Activated T-helper 2 cell treated with anti-CD3 and anti-CD28 coated beads, Interferon-gamma antibody, Interleukin-2, Interleukin-4, amounts not matched to agents 10 μg/mL and 5 μg/mL and 100 μg/mL, durations not matched to agents 14 hours and 24 hours and 36 hours (primary cell): ENCODE data around the gene ATF5. TPM values are rescaled to one million over a fixed set of nuclear protein-coding genes. Genes with fewer than 3 reads are reported as not detected.
"Not testable (repeated sequence)": the region's sequence is repeated elsewhere in the genome, so short reads cannot be mapped to it uniquely, and the experiment has no call there.

Source experiments
- DNase-seq: peaks from one replicate; pipeline ENCODE4 v3.0.0; 2021; ENCODE audit warnings: low spot score
- H3K27ac Mint-ChIP-seq: one replicate; pipeline ENCODE4 v1.8.0; 2021; ENCODE audit warnings: mixed read lengths
- H3K27me3 Mint-ChIP-seq: one replicate; pipeline ENCODE4 v1.8.0; 2021; ENCODE audit warnings: low read depth, mixed read lengths
- H3K36me3 Mint-ChIP-seq: one replicate; pipeline ENCODE4 v1.8.0; 2021; ENCODE audit warnings: low read depth, mixed read lengths
- H3K4me1 Mint-ChIP-seq: one replicate; pipeline ENCODE4 v1.8.0; 2021; ENCODE audit warnings: low read depth, mixed read lengths
- H3K4me3 Mint-ChIP-seq: one replicate; pipeline ENCODE4 v1.8.0; 2021; ENCODE audit warnings: low read depth, mild to moderate bottlenecking, moderate library complexity, mixed read lengths
- H3K9me3 Mint-ChIP-seq: one replicate; pipeline ENCODE4 v1.8.0; 2021; ENCODE audit warnings: mixed read lengths
- intact Hi-C: fragments of 100-400 bp; cut with micrococcal nuclease; formaldehyde crosslinking; loops from one replicate; pipeline ENCODE4 v1.15.1; 2023
- total RNA-seq: library from RNA; stranded (reverse); gene quantifications from 2 replicates; pipeline ENCODE4 v1.2.3, GENCODE V29; 2022

Gene ATF5
- total RNA-seq, 1 donor from 2014 or later: 28.3 TPM

DNA sequence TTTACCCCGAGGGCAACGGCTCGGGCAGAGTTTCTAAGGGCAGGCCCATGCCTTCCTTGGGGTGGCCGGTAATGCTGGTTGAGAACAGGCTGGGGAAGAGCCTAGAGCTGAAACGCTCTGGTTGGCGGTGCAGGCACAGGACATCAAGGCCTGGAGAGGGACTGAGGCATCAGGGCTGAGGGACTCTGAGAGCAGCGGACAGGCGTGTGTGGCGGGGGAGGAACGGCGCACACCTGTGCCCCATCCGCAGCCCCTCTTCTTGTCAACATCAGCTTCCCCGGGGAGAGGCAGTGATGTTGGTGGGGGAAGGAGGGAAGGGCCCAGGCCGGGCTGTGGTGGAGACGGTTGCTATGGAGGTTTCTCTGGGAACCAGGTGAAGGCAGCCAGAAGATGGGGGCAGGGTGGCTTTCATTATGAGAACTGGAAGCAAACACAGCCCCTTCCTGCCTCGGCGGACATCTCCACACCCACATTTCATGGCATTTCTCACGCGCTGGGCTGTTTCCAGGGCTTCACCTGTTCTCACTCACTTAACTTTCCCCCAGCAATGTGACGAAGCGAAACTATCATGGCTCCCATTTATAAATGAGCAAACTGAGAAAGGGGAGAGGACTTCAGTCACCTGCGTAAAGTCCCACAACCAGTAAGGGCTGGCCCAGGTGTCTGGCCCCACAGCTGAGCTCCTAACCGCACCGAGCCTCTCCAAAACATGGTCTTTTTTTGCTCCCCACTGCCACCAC lies 8.2 kb upstream of the ATF5 start:
- Mint-ChIP-seq H3K4me1 (peaks cover 26% of the 10 kb centered on the region), H3K27me3 (no peaks in the 10 kb centered on the region), H3K27ac (no peak overlapping the region), H3K36me3 (peaks cover 83% of the 10 kb centered on the region), H3K4me3 (no peak overlapping the region), H3K9me3 (no peaks in the 10 kb centered on the region)
- intact Hi-C loops: no loop called here
- no peak for DNase-seq

DNA sequence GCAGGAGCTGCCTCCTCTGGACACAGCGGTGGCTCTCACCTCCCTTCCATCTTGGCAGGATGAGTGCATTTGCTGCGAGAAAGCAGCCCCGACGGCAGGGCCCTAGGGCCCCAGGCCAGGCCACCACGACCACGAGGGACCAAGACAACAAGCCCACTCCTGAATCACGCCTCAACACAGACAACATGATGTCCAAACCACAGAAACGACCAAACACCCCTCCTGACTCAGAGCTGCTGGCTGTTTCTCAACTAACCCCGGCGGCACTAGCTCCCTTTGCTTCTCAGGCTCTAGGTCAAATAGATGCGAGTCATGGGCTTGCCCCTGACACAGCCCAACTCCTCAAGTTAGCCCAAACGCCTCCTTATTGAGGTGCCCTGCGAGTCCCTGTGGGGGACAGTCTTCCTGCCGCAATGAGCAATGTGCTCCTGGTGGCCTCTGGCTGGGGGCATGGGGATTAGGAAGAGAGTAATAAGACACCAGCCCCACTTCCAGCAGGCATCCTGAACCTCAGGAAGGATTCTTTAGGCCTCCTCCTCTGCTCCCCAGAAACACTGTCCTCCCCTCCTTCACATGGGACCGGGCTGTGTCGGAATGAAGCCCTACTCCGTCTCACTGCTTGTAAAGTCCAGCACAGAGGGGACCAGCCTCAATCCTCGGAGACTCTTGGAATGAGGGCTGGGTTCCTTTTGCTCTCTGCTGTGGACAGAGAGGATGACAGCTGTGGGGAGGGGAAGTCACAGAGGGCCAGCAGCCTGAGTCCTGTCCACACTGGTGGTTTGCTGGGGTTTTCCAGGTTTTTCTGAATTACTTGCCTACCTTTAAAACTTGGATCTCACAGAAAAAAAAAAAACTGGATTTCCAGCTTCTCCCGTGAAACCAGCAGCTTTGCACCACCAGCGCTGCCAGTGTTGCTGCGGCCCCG lies 6.9 kb upstream of the ATF5 start:
- peaks cover 84% of the 10 kb centered on the region for H3K36me3 Mint-ChIP-seq
- intact Hi-C loops: no loop called here
- no peak for DNase-seq
- peak overlapping the region; percentile 65 for H3K27ac Mint-ChIP-seq
- peaks cover 28% of the 10 kb centered on the region for H3K4me1 Mint-ChIP-seq
- no peaks in the 10 kb centered on the region for H3K27me3 Mint-ChIP-seq
- H3K9me3 Mint-ChIP-seq: no peaks in the 10 kb centered on the region
- no peak overlapping the region for H3K4me3 Mint-ChIP-seq

DNA sequence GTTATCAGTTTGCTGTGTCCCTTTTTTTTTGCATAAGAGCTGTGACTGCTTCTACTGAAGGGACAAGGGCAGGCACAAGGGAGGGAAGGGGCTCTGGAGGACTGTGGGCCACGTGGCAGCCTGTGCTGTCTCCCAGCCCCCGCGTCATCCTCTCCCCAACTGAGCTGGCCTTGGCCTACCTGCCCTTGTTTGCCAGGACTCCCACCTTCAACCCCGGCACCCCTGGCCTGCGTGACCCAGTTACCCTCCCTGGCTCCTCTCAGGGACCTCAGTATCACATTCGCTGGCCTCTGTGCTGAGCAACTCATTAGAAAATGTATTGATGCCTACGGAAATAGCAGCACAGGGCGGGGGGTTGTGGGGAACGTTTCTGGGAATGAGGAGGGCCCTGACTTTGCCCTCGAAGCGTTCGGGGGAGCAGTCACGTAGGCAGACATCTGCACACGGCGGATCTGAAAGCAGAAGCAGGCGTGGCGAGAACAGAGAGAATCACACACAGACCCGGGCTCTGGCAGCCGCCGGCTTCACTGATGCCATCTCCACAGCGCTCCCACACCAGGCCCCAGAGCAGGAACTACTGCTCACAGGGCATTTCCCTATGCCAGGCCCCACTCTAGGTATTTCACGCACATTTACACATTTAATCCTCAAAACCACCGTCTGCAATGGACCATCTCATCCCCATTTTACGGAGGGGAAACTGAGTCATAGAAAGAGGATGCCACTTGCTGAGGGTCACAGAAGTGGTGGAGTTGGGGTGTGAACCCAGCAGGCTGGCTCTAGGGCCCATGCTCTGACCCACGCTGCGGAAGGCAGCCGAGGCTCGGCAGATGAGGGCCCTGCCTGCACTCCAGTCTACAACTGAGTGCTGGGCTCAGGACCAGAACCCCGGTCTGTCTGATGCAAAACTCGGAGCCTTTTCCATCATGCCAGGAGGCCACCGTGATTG lies 5.7 kb upstream of the ATF5 start:
- intact Hi-C loops: no loop called here
- no peaks in the 10 kb centered on the region for H3K27me3 Mint-ChIP-seq
- no peak overlapping the region for H3K27ac Mint-ChIP-seq
- DNase-seq: no peak
- H3K9me3 Mint-ChIP-seq: no peaks in the 10 kb centered on the region
- H3K36me3 Mint-ChIP-seq: peaks cover 83% of the 10 kb centered on the region
- H3K4me1 Mint-ChIP-seq: peaks cover 37% of the 10 kb centered on the region
- H3K4me3 Mint-ChIP-seq: no peak overlapping the region

DNA sequence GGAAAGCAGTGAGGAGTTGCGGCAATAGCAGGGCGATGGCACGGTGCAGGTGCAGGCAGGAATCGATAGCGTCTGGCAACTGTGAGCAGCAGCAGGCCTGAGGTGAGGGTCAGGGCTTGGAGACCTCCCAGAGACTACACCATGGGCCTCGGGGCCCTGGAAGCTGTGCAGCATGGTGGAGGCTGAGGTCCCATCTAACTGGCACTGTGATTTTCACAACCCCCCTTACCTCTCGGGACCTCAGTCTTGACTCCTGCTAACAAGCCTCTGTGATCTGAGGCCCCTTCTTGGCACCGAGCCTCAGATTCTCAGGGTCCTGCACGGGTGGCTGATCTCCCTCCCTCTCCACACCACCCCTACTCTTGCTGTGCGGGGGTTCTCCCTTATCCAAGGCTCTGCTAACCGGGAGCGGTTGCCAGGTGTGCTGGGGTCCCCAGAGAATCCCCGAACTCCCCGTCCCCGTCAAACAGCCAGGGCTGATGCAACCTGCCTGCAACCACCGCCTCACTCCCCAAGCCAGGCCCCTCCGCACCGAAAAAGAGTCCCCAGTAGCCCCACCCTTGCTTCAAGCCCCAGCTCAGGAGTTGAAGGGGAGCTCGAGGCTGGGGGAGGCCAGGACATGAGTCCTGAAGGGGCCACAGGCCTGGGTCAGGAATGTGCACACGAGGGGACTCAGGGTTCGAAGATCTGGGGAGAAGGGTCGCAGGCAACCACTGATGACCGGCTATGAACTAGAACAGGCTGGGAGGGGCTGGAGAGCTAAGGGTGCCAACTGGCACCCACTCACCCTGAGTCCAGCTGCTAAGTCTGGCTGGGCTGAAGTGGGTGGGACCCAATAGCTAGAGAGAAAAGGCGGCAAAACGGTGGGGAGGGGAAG lies 4.8 kb upstream of the ATF5 start:
- H3K27me3 Mint-ChIP-seq: no peaks in the 10 kb centered on the region
- H3K4me3 Mint-ChIP-seq: no peak overlapping the region
- peaks cover 86% of the 10 kb centered on the region for H3K36me3 Mint-ChIP-seq
- H3K9me3 Mint-ChIP-seq: no peaks in the 10 kb centered on the region
- intact Hi-C loops: no loop called here
- H3K4me1 Mint-ChIP-seq: peaks cover 37% of the 10 kb centered on the region
- no peak for DNase-seq
- no peak overlapping the region for H3K27ac Mint-ChIP-seq

DNA sequence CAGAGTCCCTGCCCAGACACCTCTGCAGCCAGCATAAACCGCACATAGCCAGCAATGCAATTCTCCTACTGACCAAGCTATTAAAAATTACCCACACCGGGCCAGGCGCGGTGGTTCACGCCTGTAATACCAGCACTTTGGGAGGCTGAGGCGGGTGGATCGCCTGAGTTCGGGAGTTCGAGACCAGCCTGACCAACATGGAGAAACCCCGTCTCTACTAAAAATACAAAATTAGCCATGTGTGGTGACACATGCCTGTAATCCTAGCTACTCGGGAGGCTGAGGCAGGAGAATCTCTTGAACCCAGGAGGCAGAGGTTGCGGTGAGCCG lies 4.2 kb upstream of the ATF5 start:
- Mint-ChIP-seq H3K36me3 (peaks cover 84% of the 10 kb centered on the region), H3K4me1 (peaks cover 33% of the 10 kb centered on the region)
- H3K4me3 Mint-ChIP-seq, DNase-seq, H3K27me3 Mint-ChIP-seq, H3K27ac Mint-ChIP-seq, H3K9me3 Mint-ChIP-seq, intact Hi-C loops: not testable (repeated sequence)

DNA sequence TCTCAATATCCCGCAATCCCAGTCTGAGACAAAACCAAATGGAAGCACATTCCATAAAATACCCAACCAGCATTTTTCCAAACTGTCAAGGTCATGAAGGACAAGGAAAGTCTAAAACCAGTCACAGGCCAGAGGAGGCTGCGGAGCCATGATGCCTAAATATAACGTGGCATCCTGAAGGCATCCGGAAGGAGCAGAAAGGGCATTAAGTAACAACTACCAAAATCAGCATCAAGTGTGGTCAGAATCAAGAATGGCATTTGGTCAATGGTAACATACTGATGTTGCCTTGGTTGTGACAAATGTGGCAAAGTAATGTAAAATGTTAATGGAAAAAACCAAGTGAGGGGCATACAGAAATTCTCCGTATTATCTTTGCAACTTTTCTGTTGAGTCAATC lies 3.5 kb upstream of the ATF5 start:
- Mint-ChIP-seq H3K27me3 (no peaks in the 10 kb centered on the region), H3K4me3 (no peak overlapping the region), H3K27ac (peak overlapping the region; percentile 28), H3K36me3 (peaks cover 84% of the 10 kb centered on the region), H3K4me1 (peaks cover 37% of the 10 kb centered on the region), H3K9me3 (no peaks in the 10 kb centered on the region)
- DNase-seq: no peak
- intact Hi-C loops: no loop called here

DNA sequence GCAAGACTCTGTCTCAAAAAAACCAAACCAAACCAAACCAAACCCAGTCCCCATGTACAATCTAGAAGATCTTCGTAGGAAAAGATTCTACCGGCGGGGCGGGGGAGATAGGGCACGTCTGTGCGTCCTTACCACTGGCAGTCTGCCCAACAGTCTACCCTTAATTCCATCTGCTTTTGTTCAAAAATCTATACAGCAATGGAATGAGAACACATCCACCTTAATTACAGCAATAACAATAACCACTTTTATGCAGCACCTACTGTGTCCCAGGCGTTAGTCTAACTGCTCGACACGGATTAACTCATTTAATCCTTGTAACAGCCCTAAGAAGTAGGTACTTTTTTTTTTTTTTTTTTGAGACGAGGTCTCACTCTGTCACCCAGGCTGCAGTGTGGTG lies 2.5 kb upstream of the ATF5 start:
- Mint-ChIP-seq H3K4me1 (peaks cover 37% of the 10 kb centered on the region), H3K36me3 (peaks cover 83% of the 10 kb centered on the region), H3K27me3 (no peaks in the 10 kb centered on the region), H3K27ac (no peak overlapping the region), H3K9me3 (no peaks in the 10 kb centered on the region), H3K4me3 (no peak overlapping the region)
- no peak for DNase-seq
- intact Hi-C loops: no loop called here

DNA sequence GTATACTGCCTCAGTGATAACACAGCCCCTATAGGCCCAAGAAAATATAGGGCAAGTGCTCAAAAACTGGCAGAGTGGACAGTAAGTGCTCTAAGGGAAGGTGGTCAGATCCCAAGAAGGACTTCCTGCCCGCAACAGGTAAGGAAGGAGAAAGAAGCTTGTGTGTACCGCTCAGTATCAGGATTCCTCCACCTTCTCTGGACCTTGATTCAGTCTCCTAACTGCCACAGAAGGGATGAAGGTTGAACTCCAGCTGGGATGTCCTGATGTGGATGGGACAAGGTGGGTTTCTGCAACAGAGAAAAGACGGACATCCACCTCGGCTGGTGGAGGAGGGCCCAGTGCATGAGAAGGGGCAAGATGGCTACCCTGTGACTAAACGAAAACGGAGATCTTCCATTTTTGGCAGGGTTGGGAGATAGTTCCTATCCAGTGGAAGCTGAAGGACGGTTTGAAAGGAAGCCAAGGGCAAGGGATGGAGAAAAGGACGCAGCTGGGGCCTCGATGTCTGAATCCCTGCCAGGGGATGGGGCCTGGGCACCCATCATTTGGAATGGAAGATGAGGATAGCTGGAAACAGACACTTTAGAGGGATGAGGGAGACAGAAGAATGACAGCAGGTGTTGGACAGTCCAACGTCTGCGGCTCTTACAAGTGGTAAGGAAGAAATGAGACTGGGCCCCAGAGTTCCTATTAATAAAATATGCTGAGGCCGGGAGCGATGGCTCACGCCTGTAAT lies 1.3 kb upstream of the ATF5 start:
- Mint-ChIP-seq H3K9me3 (no peaks in the 10 kb centered on the region), H3K27ac (peak overlapping the region; percentile 80), H3K27me3 (no peaks in the 10 kb centered on the region), H3K4me1 (peaks cover 34% of the 10 kb centered on the region), H3K36me3 (peaks cover 82% of the 10 kb centered on the region), H3K4me3 (peak overlapping the region; percentile 98)
- DNase-seq: no peak
- intact Hi-C loops: loop anchor here (2.0 kb wide), 4 partner anchors 31 to 401 kb away; partner anchors contain the start of genes AKT1S1, IL4I1, KCNC3 and RRAS

DNA sequence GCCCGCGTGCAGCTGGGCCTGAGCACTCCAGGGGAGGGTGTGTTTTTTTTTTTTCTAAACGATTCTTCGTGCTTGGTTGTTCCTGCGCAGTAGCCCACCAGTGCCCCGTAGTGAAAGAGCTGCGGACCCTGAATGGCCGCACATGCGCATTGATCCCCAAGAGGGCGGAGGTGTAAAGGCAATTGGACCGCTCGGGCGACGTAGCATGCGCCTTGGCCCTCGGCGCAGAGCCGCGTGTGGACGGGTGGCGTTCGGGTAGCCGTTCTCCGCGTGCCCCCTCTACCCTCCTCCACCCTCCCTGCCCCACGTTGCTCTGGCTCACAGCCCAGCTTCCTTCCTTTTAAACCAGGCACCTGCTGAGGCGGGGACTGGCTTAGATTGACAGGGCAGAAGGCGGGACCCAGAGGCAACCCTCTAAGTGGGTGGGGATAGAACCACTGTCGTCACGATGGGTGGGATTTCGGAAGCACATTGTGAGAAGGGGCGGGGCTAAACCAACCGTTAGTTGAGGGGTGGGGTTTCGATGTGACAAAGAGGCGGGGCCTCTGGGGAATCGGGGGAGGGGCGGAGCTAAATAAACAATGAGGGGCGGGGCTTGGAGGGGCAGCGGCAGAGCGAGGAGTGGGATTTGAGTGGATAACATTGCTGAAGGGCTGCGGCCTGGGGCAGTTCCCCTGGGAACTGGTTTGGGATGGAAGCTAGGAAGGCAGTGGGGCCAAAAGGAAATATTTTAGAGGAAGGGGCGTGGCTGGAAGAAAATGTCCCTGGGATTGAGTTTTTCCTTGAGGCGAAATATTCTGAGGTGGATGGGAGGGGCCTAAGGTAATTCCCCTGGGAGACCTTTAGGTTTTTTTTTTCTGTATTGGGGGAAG lies 842 bp downstream of the ATF5 start:
- H3K9me3 Mint-ChIP-seq: no peaks in the 10 kb centered on the region
- intact Hi-C loops: loop anchor here (2.0 kb wide), 4 partner anchors 33 to 399 kb away; partner anchors contain the start of genes AKT1S1, IL4I1, KCNC3 and RRAS
- H3K4me1 Mint-ChIP-seq: peaks cover 36% of the 10 kb centered on the region
- H3K27me3 Mint-ChIP-seq: no peaks in the 10 kb centered on the region
- peak overlapping the region; percentile 98 for H3K4me3 Mint-ChIP-seq
- peak overlapping the region; percentile 98 for H3K27ac Mint-ChIP-seq
- peaks cover 72% of the 10 kb centered on the region for H3K36me3 Mint-ChIP-seq
- DNase-seq: peak; percentile 92

DNA sequence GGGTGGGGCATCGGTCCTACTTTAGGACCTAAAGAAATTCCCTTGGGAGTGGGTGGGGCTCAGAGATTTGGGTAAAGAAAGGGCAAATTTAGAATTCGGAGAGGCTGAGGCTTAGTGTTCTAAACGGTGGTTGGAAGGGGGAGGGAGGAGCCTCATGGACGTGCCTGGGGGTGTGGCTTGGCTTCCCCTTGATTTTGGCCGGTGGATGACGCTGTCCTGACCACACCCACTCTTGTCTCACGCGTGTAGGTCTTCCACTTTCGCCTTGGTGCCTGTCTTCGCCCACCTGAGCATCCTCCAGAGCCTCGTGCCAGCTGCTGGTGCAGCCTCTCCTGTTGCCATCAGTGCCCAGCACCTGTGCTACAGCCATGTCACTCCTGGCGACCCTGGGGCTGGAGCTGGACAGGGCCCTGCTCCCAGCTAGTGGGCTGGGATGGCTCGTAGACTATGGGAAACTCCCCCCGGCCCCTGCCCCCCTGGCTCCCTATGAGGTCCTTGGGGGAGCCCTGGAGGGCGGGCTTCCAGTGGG lies 1.5 kb downstream of the ATF5 start:
- Mint-ChIP-seq H3K27me3 (no peaks in the 10 kb centered on the region), H3K4me3 (peak overlapping the region; percentile 98), H3K36me3 (peaks cover 65% of the 10 kb centered on the region), H3K4me1 (peaks cover 31% of the 10 kb centered on the region), H3K9me3 (no peaks in the 10 kb centered on the region), H3K27ac (no peak overlapping the region)
- intact Hi-C loops: no loop called here
- DNase-seq: no peak
